HepG2 (cell line): ENCODE data around the gene ANKRD39. TPM values are rescaled to one million over a fixed set of nuclear protein-coding genes. Genes with fewer than 3 reads are reported as not detected.

Experiments
- ADNP ChIP-seq: sonication (generic); formaldehyde crosslinking; IDR thresholded peaks from 2 replicates; pipeline ENCODE4 v1.4.0; 2020; ENCODE audit warnings: missing genetic modification reagents
- CENPBD1 ChIP-seq: sonication (generic); formaldehyde crosslinking; IDR thresholded peaks from 2 replicates; pipeline ENCODE4 v1.8.0; 2022; ENCODE audit warnings: missing genetic modification reagents, low read depth, mild to moderate bottlenecking, borderline replicate concordance
- FOXO1 ChIP-seq: sonication (generic); formaldehyde crosslinking; IDR thresholded peaks from 2 replicates; pipeline ENCODE4 v1.4.0; 2020; ENCODE audit warnings: missing genetic modification reagents
- FOXO4 ChIP-seq: sonication (generic); formaldehyde crosslinking; conservative IDR thresholded peaks from 2 replicates; pipeline ENCODE4 v1.8.1; 2023; ENCODE audit warnings: missing genetic modification reagents
- HDAC1 ChIP-seq: sonication (generic); formaldehyde crosslinking; IDR thresholded peaks from 2 replicates; pipeline ENCODE4 v1.5.1; 2020; ENCODE audit warnings: mild to moderate bottlenecking, missing genetic modification reagents
- HNF4G ChIP-seq, 2 experiments: sonication (generic) in 1 of 2; formaldehyde crosslinking in 1 of 2; IDR thresholded peaks; 2 replicates each; pipeline versions ENCODE4 v1.4.0 to v1.6.1; 2011 to 2020; ENCODE audit warnings: borderline replicate concordance in 2 of 2, low read depth in 2 of 2, mild to moderate bottlenecking in 2 of 2, low read length in 1 of 2, missing genetic modification reagents in 1 of 2, moderate library complexity in 1 of 2
- JDP2 ChIP-seq: sonication (generic); formaldehyde crosslinking; IDR thresholded peaks from 2 replicates; pipeline ENCODE4 v1.8.1; 2022; ENCODE audit warnings: missing genetic modification reagents, borderline replicate concordance
- KDM3A ChIP-seq: IDR thresholded peaks from 2 replicates; pipeline ENCODE4 v1.6.1; 2018; ENCODE audit warnings: low read depth, missing compliant biosample characterization
- NRL ChIP-seq: sonication (generic); formaldehyde crosslinking; IDR thresholded peaks from 2 replicates; pipeline ENCODE4 v1.5.0; 2020; ENCODE audit warnings: missing genetic modification reagents, mild to moderate bottlenecking, moderate library complexity, borderline replicate concordance
- RXRB ChIP-seq: IDR thresholded peaks from 2 replicates; pipeline ENCODE4 v1.6.1; 2016; ENCODE audit warnings: borderline replicate concordance, missing genetic modification reagents, missing compliant biosample characterization
- SRY ChIP-seq: sonication (generic); formaldehyde crosslinking; IDR thresholded peaks from 2 replicates; pipeline ENCODE4 v1.8.0; 2022; ENCODE audit warnings: mild to moderate bottlenecking, missing genetic modification reagents
- ZBTB49 ChIP-seq: sonication (generic); formaldehyde crosslinking; IDR thresholded peaks from 2 replicates; pipeline ENCODE4 v1.4.0; 2020; ENCODE audit warnings: missing genetic modification reagents, borderline replicate concordance
- ZNF251 ChIP-seq: sonication (generic); formaldehyde crosslinking; IDR thresholded peaks from 2 replicates; pipeline ENCODE4 v1.9.0; 2021; ENCODE audit warnings: mild to moderate bottlenecking, missing genetic modification reagents
- ZNF296 ChIP-seq: sonication (generic); formaldehyde crosslinking; conservative IDR thresholded peaks from 2 replicates; pipeline ENCODE4 v1.5.0; 2020; ENCODE audit warnings: mild to moderate bottlenecking, missing genetic modification reagents
- ZNF383 ChIP-seq: sonication (generic); formaldehyde crosslinking; IDR thresholded peaks from 2 replicates; pipeline ENCODE4 v1.4.0; 2020; ENCODE audit warnings: missing genetic modification reagents, mild to moderate bottlenecking, borderline replicate concordance
- ZNF543 ChIP-seq: sonication (generic); formaldehyde crosslinking; IDR thresholded peaks from 2 replicates; pipeline ENCODE4 v1.4.0; 2020; ENCODE audit warnings: mild to moderate bottlenecking, missing genetic modification reagents
- ZNF850 ChIP-seq: sonication (generic); formaldehyde crosslinking; conservative IDR thresholded peaks from 2 replicates; pipeline ENCODE4 v1.9.0; 2021; ENCODE audit warnings: mild to moderate bottlenecking, missing genetic modification reagents
- ZSCAN22 ChIP-seq: sonication (generic); formaldehyde crosslinking; IDR thresholded peaks from 2 replicates; pipeline ENCODE4 v1.4.0; 2020; ENCODE audit warnings: mild to moderate bottlenecking, missing genetic modification reagents
- polyA plus RNA-seq, 8 experiments: library from polyadenylated mRNA; depleted of rRNA in 3 of 8; stranded (reverse) in 7 of 8; unstranded in 1 of 8; fragments of >200 nt; fragmentation: Illumina TruSeq in 4 of 8; extraction: Trizol in 4 of 8; gene quantifications; 2 replicates each; pipeline versions ENCODE4 v1.2.1 to v1.2.3, GENCODE V29; 2011 to 2016; ENCODE audit warnings: low read depth in 4 of 8, missing spikeins in 1 of 8, mixed read lengths in 1 of 8; ENCODE audit not compliant: insufficient read depth in 1 of 8
- total RNA-seq, 5 experiments: library from RNA; depleted of rRNA; stranded (reverse); fragments of >200 nt; fragmentation: Illumina TruSeq; extraction: Trizol; gene quantifications; 2 replicates each; pipeline ENCODE4 v1.2.3, GENCODE V29; 2016; ENCODE audit warnings: low read depth in 1 of 5
- TF ChIP-seq, protein P1 (sequence below): sonication (generic); formaldehyde crosslinking; IDR thresholded peaks from 2 replicates; pipeline ENCODE4 v1.9.0; 2022; ENCODE audit warnings: missing genetic modification reagents, mild to moderate bottlenecking, borderline replicate concordance
- TF ChIP-seq, protein P2 (sequence below): sonication (generic); formaldehyde crosslinking; IDR thresholded peaks from 2 replicates; pipeline ENCODE4 v1.4.0; 2020; ENCODE audit warnings: missing genetic modification reagents, borderline replicate concordance

Gene ANKRD39
- total and polyA plus RNA-seq, 2 of the 13 experiments (the other 11 are each of a cell fraction or from before 2014, with no cell fraction given) = 23.2 to 24.8 TPM

DNA sequence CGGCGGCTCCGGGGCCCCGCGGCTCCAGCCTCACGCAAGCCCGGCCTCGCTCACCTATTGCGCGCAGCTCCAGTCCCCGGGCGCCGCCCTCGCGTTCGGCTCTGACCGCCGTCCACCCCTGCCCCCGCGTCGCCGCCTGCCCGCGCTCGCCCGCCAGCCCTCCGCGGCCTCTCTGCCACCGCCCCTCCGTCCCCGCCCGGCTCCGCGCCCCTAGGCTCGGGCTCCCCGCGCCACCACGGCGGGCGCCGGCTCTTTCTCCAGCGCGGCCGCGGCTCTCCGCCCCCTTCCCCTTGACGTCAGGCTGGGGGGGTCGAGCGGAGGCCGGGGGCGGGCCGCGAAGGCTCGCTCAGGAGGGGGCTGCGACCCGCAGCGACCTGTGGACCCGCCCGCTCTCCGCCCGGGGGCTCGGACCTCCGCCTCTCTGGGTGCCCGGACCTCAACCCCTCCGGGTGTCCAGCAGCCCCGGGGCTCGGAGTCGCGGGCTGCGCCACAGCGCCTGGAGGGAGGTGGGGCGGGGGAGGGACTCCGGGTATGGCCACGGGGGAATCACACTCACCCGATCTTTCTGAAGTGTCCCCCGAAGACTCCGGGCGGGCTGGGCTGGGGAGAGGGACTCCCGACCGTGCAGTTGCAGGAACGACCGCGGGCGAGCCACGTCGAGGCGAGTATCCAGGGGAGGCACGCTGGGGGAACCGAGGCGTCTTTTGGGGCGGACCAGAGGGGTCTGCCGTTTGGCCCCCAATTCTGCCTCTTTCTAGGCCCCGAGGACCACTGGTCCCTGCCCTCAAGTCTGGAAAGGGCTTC, 12.2 kb upstream of the ANKRD39 start, which contains the start of gene SEMA4C (continued):
- TF ChIP-seq CENPBD1 (CRISPR knock-in tag) (no peak), JDP2 (no peak), ZNF543 (peak; percentile 72; the same call in 1 of the 2 replicates), ZBTB49 (CRISPR knock-in tag) (no peak), RXRB (CRISPR knock-in tag) (peak; percentile 34; the same call in 1 of the 2 replicates), NRL (0 out of 2 replicates have a peak, but pooled peaks have one; percentile 37), ZNF251 (no peak), HDAC1 (CRISPR knock-in tag) (0 out of 2 replicates have a peak, but pooled peaks have one; percentile 38), FOXO1 (CRISPR knock-in tag) (peak; percentile 9; the same call in 1 of the 2 replicates), KDM3A (peak; percentile 50; the same call in 1 of the 2 replicates), ZNF850 (CRISPR knock-in tag) (no peak), FOXO4 (CRISPR knock-in tag) (no peak), HNF4G (IDR thresholded peaks at IDR 0.05; ENCODE audit: borderline replicate concordance, low read depth, low read length) (no peak), HNF4G (CRISPR knock-in tag; IDR thresholded peaks at IDR 0.05; ENCODE audit: borderline replicate concordance, low read depth) (peak; percentile 18; the same call in 1 of the 2 replicates), ADNP (no peak), ZSCAN22 (CRISPR knock-in tag) (0 out of 2 replicates have a peak, but pooled peaks have one; percentile 11), SRY (CRISPR knock-in tag) (no peak), ZNF383 (CRISPR knock-in tag) (no peak), ZNF296 (0 out of 2 replicates have a peak, but pooled peaks have one; percentile 47)
- TF ChIP-seq, protein P1, sequence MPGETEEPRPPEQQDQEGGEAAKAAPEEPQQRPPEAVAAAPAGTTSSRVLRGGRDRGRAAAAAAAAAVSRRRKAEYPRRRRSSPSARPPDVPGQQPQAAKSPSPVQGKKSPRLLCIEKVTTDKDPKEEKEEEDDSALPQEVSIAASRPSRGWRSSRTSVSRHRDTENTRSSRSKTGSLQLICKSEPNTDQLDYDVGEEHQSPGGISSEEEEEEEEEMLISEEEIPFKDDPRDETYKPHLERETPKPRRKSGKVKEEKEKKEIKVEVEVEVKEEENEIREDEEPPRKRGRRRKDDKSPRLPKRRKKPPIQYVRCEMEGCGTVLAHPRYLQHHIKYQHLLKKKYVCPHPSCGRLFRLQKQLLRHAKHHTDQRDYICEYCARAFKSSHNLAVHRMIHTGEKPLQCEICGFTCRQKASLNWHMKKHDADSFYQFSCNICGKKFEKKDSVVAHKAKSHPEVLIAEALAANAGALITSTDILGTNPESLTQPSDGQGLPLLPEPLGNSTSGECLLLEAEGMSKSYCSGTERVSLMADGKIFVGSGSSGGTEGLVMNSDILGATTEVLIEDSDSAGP (CRISPR knock-in tag) = peak; percentile 66; the same call in 1 of the 2 replicates
- TF ChIP-seq, protein P2, sequence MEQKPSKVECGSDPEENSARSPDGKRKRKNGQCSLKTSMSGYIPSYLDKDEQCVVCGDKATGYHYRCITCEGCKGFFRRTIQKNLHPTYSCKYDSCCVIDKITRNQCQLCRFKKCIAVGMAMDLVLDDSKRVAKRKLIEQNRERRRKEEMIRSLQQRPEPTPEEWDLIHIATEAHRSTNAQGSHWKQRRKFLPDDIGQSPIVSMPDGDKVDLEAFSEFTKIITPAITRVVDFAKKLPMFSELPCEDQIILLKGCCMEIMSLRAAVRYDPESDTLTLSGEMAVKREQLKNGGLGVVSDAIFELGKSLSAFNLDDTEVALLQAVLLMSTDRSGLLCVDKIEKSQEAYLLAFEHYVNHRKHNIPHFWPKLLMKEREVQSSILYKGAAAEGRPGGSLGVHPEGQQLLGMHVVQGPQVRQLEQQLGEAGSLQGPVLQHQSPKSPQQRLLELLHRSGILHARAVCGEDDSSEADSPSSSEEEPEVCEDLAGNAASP (CRISPR knock-in tag) = no peak; the same call in 1 of the 2 replicates
